HFF-Myc (cell line): ENCODE results near the gene CMTR1.

Experiments
- DNase-seq: peaks from one replicate; pipeline ENCODE4 v3.0.0-alpha.2; 2011; ENCODE audit warnings: low read depth; ENCODE audit errors: extremely low read depth
- H3K4me3 ChIP-seq: replicated peaks from 2 replicates; pipeline ENCODE4 v1.5.1; 2011; ENCODE audit warnings: low read depth, mild to moderate bottlenecking, control low read depth, low read length
- CTCF ChIP-seq: IDR thresholded peaks from 2 replicates; pipeline ENCODE4 v1.5.1; 2012; ENCODE audit warnings: mild to moderate bottlenecking, low read depth, low read length, control low read depth; ENCODE audit errors: missing control alignments

Gene CMTR1

GRCh38 chr6:37506479-37506878, 73.5 kb downstream of the CMTR1 start:
- no peak overlapping the region for H3K4me3 ChIP-seq
- no peak for DNase-seq
- TF ChIP-seq CTCF = no peak

GRCh38 chr6:37507077-37507476, 74.1 kb downstream of the CMTR1 start:
- DNase-seq = no peak
- no peak overlapping the region for H3K4me3 ChIP-seq
- TF ChIP-seq CTCF = no peak

GRCh38 chr6:37507690-37508421, 74.8 kb downstream of the CMTR1 start:
- no peak for DNase-seq
- TF ChIP-seq CTCF = no peak
- no peak overlapping the region for H3K4me3 ChIP-seq

GRCh38 chr6:37511201-37511600, 78.2 kb downstream of the CMTR1 start:
- no peak for TF ChIP-seq CTCF
- H3K4me3 ChIP-seq = no peak overlapping the region
- no peak for DNase-seq

- no peak for DNase-seq
- TF ChIP-seq CTCF = no peak
- H3K4me3 ChIP-seq = no peak overlapping the region
Observed at GRCh38 chr6:37511910-37512399, 78.9 kb downstream of the CMTR1 start.

- no peak overlapping the region for H3K4me3 ChIP-seq
- no peak for DNase-seq
- TF ChIP-seq CTCF = no peak
Observed at GRCh38 chr6:37512400-37513011, 79.5 kb downstream of the CMTR1 start.
